GM13976 (cell line): ENCODE measurements around the gene ZNF385B.

ENCODE experiments used
- DNase-seq: peaks from one replicate; pipeline ENCODE4 v3.0.0; 2012; ENCODE audit warnings: low spot score
- CTCF ChIP-seq: IDR thresholded peaks from 2 replicates; pipeline ENCODE4 v1.5.1; 2012; ENCODE audit warnings: borderline replicate concordance, mild to moderate bottlenecking; ENCODE audit not compliant: insufficient read depth; ENCODE audit errors: extremely low read depth, missing control alignments, control extremely low read depth
- in situ Hi-C: fragments of 300-500 bp; cut with MboI; formaldehyde crosslinking; loops from one replicate; pipeline ENCODE4 v1.12.0; 2022; ENCODE audit warnings: low sequenced_read_pairs, mixed read lengths, inconsistent platforms; ENCODE audit not compliant: unreplicated experiment

The ZNF385B gene

GRCh38 chr2:179543361-179543901 lies 318.0 kb downstream of the ZNF385B start:
- TF ChIP-seq CTCF, result no peak
- in situ Hi-C loops, result no loop called here
- DNase-seq, result no peak

- TF ChIP-seq CTCF, result no peak
- no peak for DNase-seq
- in situ Hi-C loops, result no loop called here
Measured at GRCh38 chr2:179541586-179541985, 319.8 kb downstream of the ZNF385B start.

GRCh38 chr2:179539124-179539511 lies 322.3 kb downstream of the ZNF385B start:
- TF ChIP-seq CTCF, result no peak
- DNase-seq, result no peak
- in situ Hi-C loops, result no loop called here

GRCh38 chr2:179538406-179539123 lies 322.8 kb downstream of the ZNF385B start:
- in situ Hi-C loops, result no loop called here
- no peak for TF ChIP-seq CTCF
- no peak for DNase-seq

- in situ Hi-C loops, result no loop called here
- TF ChIP-seq CTCF, result no peak
- DNase-seq, result no peak
Measured at GRCh38 chr2:179536185-179536584, 325.2 kb downstream of the ZNF385B start.

GRCh38 chr2:179533875-179534274 lies 327.5 kb downstream of the ZNF385B start:
- in situ Hi-C loops, result no loop called here
- TF ChIP-seq CTCF, result no peak
- DNase-seq, result no peak

- no peak for DNase-seq
- in situ Hi-C loops, result no loop called here
- TF ChIP-seq CTCF, result no peak
Measured at GRCh38 chr2:179532863-179533278, 328.5 kb downstream of the ZNF385B start.
